Neural cell (in vitro differentiated cells): Measurements from ENCODE around the gene NCF4.

Source experiments
- CTCF ChIP-seq: fragments of 450-650 bp; IDR thresholded peaks from 2 replicates; pipeline ENCODE4 v1.5.1; 2014; ENCODE audit warnings: antibody characterized with exemption, mild to moderate bottlenecking, moderate library complexity; ENCODE audit not compliant: poor library complexity, severe bottlenecking
- EZH2 ChIP-seq: fragments of 200-600, 300-800 bp; shearing (Covaris generic), sonication (generic); IDR thresholded peaks from 2 replicates; pipeline ENCODE4 v1.6.1; 2014; ENCODE audit warnings: antibody characterized with exemption, low read length, borderline replicate concordance, mild to moderate bottlenecking; ENCODE audit not compliant: insufficient read depth, poor library complexity, severe bottlenecking
- POLR2AphosphoS5 ChIP-seq: IDR thresholded peaks from 2 replicates; pipeline ENCODE4 v1.6.1; 2012
- REST ChIP-seq: IDR thresholded peaks from 2 replicates; pipeline ENCODE4 v1.6.1; 2012; ENCODE audit warnings: borderline replicate concordance
- SMC3 ChIP-seq: fragments of 450-650 bp; conservative IDR thresholded peaks from 2 replicates; pipeline ENCODE4 v1.6.1; 2014; ENCODE audit warnings: antibody characterized with exemption, mild to moderate bottlenecking, moderate library complexity; ENCODE audit not compliant: poor library complexity

GRCh38 chr22:36910461-36910860, 49.7 kb downstream of the NCF4 start:
- TF ChIP-seq EZH2 (no peak), SMC3 (no peak), CTCF (no peak), REST (no peak), POLR2AphosphoS5 (no peak)
